Measurements from ENCODE around the gene SMURF1.
A peak's percentile ranks its signal among the peaks of the same experiment; 100 is the strongest.

The SMURF1 gene

GRCh38 chr7:99086944-99087343, 57.0 kb downstream of the SMURF1 start (continued):
- TF ChIP-seq, protein P1, sequence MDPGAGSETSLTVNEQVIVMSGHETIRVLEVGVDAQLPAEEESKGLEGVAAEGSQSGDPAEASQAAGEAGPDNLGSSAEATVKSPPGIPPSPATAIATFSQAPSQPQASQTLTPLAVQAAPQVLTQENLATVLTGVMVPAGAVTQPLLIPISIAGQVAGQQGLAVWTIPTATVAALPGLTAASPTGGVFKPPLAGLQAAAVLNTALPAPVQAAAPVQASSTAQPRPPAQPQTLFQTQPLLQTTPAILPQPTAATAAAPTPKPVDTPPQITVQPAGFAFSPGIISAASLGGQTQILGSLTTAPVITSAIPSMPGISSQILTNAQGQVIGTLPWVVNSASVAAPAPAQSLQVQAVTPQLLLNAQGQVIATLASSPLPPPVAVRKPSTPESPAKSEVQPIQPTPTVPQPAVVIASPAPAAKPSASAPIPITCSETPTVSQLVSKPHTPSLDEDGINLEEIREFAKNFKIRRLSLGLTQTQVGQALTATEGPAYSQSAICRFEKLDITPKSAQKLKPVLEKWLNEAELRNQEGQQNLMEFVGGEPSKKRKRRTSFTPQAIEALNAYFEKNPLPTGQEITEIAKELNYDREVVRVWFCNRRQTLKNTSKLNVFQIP (CRISPR knock-in tag; IDR thresholded peaks at IDR 0.05; ENCODE audit: borderline replicate concordance, low read depth) = no peak
- TF ChIP-seq TOX (CRISPR knock-in tag; IDR thresholded peaks at IDR 0.05; ENCODE audit: borderline replicate concordance) = no peak

GRCh38 chr7:99086532-99086931, 57.4 kb downstream of the SMURF1 start:
- peak; percentile 63; the same call in 1 of the 2 replicates for TF ChIP-seq ZNF8 (CRISPR knock-in tag; IDR thresholded peaks at IDR 0.05)
- TF ChIP-seq ZFP3 (CRISPR knock-in tag; IDR thresholded peaks at IDR 0.05) = no peak
- no peak for ATAC-seq

DNA sequence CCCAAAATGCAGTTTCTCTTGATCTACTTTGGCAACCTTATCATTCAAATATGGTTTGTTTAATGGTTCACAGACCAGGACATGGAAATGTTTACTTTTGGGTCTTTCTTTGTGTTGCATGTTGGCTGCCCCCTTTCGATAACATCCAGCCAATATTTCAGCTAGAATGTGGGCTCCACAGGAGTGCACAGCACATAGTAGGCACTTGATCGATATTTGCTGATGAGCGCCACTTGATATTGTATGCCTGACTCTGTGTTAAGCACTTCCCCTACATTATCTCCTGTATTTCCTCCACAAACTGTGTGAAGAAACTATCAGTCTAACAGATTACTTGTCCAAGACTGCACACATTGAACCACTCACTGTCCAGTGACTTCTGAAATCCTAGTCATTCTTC, 60.2 kb downstream of the SMURF1 start:
- TF ChIP-seq CSDC2 (CRISPR knock-in tag; IDR thresholded peaks at IDR 0.05) = no peak
- no peak for TF ChIP-seq TOX (CRISPR knock-in tag; IDR thresholded peaks at IDR 0.05; ENCODE audit: borderline replicate concordance)
- no peak for TF ChIP-seq ZNF8 (CRISPR knock-in tag; IDR thresholded peaks at IDR 0.05)
- TF ChIP-seq, protein P2, sequence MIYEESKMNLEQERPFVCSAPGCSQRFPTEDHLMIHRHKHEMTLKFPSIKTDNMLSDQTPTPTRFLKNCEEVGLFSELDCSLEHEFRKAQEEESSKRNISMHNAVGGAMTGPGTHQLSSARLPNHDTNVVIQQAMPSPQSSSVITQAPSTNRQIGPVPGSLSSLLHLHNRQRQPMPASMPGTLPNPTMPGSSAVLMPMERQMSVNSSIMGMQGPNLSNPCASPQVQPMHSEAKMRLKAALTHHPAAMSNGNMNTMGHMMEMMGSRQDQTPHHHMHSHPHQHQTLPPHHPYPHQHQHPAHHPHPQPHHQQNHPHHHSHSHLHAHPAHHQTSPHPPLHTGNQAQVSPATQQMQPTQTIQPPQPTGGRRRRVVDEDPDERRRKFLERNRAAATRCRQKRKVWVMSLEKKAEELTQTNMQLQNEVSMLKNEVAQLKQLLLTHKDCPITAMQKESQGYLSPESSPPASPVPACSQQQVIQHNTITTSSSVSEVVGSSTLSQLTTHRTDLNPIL (CRISPR knock-in tag; IDR thresholded peaks at IDR 0.05; ENCODE audit: low read depth) = no peak
- TF ChIP-seq ZC3H10 (CRISPR knock-in tag; IDR thresholded peaks at IDR 0.05) = no peak
- no peak for TF ChIP-seq SNAI2 (CRISPR knock-in tag; IDR thresholded peaks at IDR 0.05)
- no peak for TF ChIP-seq TCF4 (CRISPR knock-in tag; IDR thresholded peaks at IDR 0.05; ENCODE audit: borderline replicate concordance)
- TF ChIP-seq RARB (CRISPR knock-in tag; IDR thresholded peaks at IDR 0.05) = no peak
- TF ChIP-seq OSR1 (CRISPR knock-in tag; IDR thresholded peaks at IDR 0.05) = no peak
- no peak for TF ChIP-seq ZFP3 (CRISPR knock-in tag; IDR thresholded peaks at IDR 0.05)
- no peak for TF ChIP-seq ZNF70 (CRISPR knock-in tag; IDR thresholded peaks at IDR 0.05)
- TF ChIP-seq ESRRG (CRISPR knock-in tag; IDR thresholded peaks at IDR 0.05) = no peak
- no peak for TF ChIP-seq ISL1 (CRISPR knock-in tag; IDR thresholded peaks at IDR 0.05)
- TF ChIP-seq CSRNP3 (CRISPR knock-in tag; IDR thresholded peaks at IDR 0.05) = no peak
- TF ChIP-seq ZNF565 (CRISPR knock-in tag; conservative IDR thresholded peaks at IDR 0.05; ENCODE audit: low read depth) = no peak
- no peak for TF ChIP-seq ARNTL (CRISPR knock-in tag; IDR thresholded peaks at IDR 0.05; ENCODE audit: borderline replicate concordance, low read depth)
- no peak for TF ChIP-seq PPARA (CRISPR knock-in tag; IDR thresholded peaks at IDR 0.05; ENCODE audit: borderline replicate concordance)
- no peak for ATAC-seq

DNA sequence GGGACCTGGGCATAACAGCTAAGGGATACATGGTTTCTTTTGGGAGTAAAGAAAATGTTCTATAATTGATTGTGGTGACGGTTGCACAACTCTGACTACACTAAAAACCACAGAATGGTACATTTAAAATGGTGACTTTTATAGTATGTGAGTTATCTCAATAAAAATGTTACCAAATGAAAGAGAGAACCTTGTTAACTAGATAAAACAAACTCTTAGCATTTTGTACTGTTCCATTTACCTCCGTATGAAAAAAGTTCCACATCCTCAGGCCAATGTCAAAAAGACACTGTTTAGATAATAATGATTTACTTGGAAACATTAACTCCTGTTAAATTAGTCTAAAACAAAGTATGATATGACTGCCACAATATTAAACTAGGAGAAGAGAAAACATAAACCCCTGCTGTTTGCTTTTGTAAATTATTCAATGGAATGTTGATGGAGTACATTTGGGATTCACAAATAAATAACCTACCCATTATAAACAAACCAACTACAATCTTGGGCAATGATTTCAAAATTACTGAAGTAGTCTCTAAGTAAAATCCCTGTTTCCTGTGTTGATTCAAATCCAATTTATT, 60.7 kb downstream of the SMURF1 start:
- no peak for ATAC-seq
- TF ChIP-seq ZFP3 (CRISPR knock-in tag; IDR thresholded peaks at IDR 0.05) = no peak
- no peak for TF ChIP-seq ESRRG (CRISPR knock-in tag; IDR thresholded peaks at IDR 0.05)
- no peak for TF ChIP-seq BACH2 (CRISPR knock-in tag; IDR thresholded peaks at IDR 0.05; ENCODE audit: borderline replicate concordance)
- no peak for TF ChIP-seq TCF4 (CRISPR knock-in tag; IDR thresholded peaks at IDR 0.05; ENCODE audit: borderline replicate concordance)
- TF ChIP-seq OSR1 (CRISPR knock-in tag; IDR thresholded peaks at IDR 0.05) = no peak
- no peak for TF ChIP-seq TOX (CRISPR knock-in tag; IDR thresholded peaks at IDR 0.05; ENCODE audit: borderline replicate concordance)
- TF ChIP-seq ZFP30 (CRISPR knock-in tag; IDR thresholded peaks at IDR 0.05) = no peak
- TF ChIP-seq, protein P1 (CRISPR knock-in tag; IDR thresholded peaks at IDR 0.05; ENCODE audit: borderline replicate concordance, low read depth) = no peak
- TF ChIP-seq ZNF8 (CRISPR knock-in tag; IDR thresholded peaks at IDR 0.05) = no peak
- no peak for TF ChIP-seq ARNTL (CRISPR knock-in tag; IDR thresholded peaks at IDR 0.05; ENCODE audit: borderline replicate concordance, low read depth)
- TF ChIP-seq, protein P2 (CRISPR knock-in tag; IDR thresholded peaks at IDR 0.05; ENCODE audit: low read depth) = no peak
- no peak for TF ChIP-seq ZNF565 (CRISPR knock-in tag; conservative IDR thresholded peaks at IDR 0.05; ENCODE audit: low read depth)
- TF ChIP-seq SNAI2 (CRISPR knock-in tag; IDR thresholded peaks at IDR 0.05) = no peak
- TF ChIP-seq CSRNP3 (CRISPR knock-in tag; IDR thresholded peaks at IDR 0.05) = no peak
- TF ChIP-seq ISL1 (CRISPR knock-in tag; IDR thresholded peaks at IDR 0.05) = no peak
- TF ChIP-seq CSDC2 (CRISPR knock-in tag; IDR thresholded peaks at IDR 0.05) = no peak
- no peak for TF ChIP-seq PPARA (CRISPR knock-in tag; IDR thresholded peaks at IDR 0.05; ENCODE audit: borderline replicate concordance)
- no peak for TF ChIP-seq PATZ1 (CRISPR knock-in tag; IDR thresholded peaks at IDR 0.05; ENCODE audit: borderline replicate concordance)
